ENCODE data around the gene ERVK3-1.

DNA sequence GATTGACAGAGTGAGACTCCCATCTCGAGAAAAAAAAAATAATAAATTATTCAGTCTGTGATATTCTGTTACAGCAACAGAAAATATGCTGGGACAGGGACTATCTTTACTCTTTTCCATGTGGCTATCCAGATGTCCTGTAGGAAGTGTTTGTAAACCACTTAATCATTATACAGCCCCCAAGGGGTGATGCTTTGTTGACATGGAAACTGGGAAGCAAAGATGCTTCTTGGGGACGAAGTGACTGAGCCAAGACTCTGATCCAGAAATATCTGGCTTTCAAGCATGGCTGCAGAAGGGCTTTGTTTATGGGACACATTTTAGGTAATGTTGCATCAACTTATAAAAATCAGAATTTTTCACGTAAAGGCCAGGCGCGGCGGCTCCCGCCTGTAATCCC, 21.0 kb upstream of the ERVK3-1 start:
- TF ChIP-seq POLR2A (IDR thresholded peaks at IDR 0.05; ENCODE audit: low read length) = no peak
- no peak for TF ChIP-seq GATA1 (IDR thresholded peaks at IDR 0.05; ENCODE audit: low read depth, low read length)
